LoVo (cell line): ENCODE results near the gene GABBR2.

Source experiments
- DNase-seq: peaks from one replicate; pipeline ENCODE4 v3.0.0-alpha.2; 2016; ENCODE audit warnings: low spot score

GABBR2 gene

GRCh38 chr9:98317134-98317857, 391.4 kb downstream of the GABBR2 start:
- no peak for DNase-seq

DNA sequence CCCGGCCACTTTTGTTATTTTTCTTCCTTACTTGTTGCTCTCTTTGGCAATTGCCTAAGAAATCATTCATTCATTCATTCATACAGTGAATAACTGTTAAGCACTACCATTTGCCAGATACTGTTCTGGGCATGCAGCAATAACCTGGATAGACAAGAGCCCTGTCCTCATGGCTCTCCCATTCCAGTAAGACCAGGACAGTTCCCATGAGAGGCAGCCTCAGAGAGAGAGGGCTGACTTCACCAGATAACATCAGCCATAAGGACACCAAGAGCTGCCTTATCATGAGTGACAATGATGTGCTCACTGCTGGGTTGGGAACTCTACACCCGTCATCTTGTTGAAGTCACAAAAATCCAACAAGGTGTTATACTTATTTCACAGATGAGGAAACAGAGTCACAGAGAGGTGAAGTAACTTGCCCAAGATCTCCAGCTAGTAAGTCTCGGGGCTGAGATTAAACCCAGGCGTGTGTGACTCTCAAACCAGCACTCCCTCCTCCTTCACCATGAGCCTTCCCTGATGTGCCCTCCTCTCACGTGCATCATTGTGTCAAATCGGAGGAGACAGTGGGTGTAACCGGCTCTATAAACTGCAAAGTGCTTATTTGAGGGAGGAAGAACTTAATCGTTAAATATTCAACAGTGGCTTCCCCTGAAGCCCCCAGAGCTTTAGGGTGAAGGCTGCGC, 392.1 kb downstream of the GABBR2 start:
- no peak for DNase-seq

DNA sequence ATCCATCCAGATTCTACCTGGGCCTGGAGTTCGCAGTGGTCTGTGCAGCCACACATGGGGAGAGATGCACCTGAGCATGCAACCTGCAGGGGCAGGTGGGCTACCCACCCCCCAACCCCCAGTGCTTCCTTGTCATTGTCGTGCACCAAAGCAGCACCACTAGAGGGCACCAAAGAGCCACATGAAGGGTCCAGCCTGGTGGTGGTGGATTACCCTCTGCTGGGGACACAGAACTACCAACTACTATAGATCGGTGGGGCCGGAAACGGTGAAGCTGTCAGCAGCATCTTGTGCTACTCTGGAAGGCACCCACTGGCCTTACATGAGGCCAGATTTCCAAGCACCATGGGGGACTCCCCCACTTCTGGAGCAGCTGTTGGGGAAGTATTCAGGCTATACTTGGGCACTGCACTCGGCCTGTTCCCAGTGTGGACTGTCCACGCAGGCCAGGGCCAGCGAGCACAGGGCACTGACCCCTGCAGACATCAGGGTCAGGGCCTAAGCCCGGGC, 393.1 kb downstream of the GABBR2 start:
- peak; percentile 64 for DNase-seq

- no peak for DNase-seq
These were observed 393.7 kb downstream of the GABBR2 start for GRCh38 chr9:98315067-98315453.

GRCh38 chr9:98314381-98315066, 394.2 kb downstream of the GABBR2 start:
- DNase-seq = no peak

DNA sequence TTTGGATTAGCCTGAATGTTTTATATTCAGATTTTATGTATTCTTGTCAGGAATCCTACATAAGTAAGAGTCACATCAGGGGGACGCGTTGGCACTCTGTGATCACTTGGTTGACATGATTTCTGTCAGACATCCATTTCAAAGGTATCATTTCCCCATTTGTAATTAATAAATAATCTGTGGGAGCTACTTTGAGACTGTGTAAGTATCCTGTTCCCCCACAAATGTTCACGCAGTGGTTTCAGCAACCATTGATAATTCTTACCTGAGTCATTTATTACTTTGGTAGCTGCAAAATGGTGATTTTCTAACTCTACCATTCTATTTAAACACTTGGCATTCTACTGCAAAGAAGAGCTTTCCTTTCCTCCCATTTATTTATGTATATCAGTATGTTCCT, 396.4 kb downstream of the GABBR2 start:
- no peak for DNase-seq

- DNase-seq = no peak
These were observed 397.2 kb downstream of the GABBR2 start for GRCh38 chr9:98311541-98311940.

- DNase-seq = no peak
These were observed 397.9 kb downstream of the GABBR2 start for GRCh38 chr9:98310752-98311392.

- no peak for DNase-seq
These were observed 402.2 kb downstream of the GABBR2 start for GRCh38 chr9:98306384-98307145.

- no peak for DNase-seq
These were observed 404.4 kb downstream of the GABBR2 start for GRCh38 chr9:98304381-98304780.

GRCh38 chr9:98303633-98304125, 405.1 kb downstream of the GABBR2 start:
- no peak for DNase-seq

- no peak for DNase-seq
These were observed 405.6 kb downstream of the GABBR2 start for GRCh38 chr9:98302938-98303632.

GRCh38 chr9:98302150-98302549, 406.6 kb downstream of the GABBR2 start:
- DNase-seq = no peak

DNA sequence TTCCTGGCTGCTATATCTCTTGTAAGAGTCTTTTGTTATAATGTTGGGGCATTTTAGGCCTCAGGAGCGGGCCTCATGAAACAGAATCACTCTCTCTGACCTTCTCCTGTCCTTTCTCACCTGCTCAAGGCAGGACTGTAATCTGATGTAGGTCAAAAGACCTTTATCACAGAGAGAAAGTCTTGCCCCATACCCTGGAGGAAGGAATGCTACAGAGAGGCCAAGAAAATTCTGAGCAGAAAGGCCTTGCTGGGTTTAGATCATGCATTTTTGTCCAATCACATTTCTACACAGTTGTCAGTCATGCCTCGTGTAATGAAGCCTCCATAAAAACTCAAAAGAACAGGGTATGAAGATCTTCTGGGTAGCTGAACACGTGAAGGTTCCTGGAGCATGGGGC, 408.1 kb downstream of the GABBR2 start:
- DNase-seq = no peak

GRCh38 chr9:98298476-98298875, 410.3 kb downstream of the GABBR2 start:
- no peak for DNase-seq

GRCh38 chr9:98295824-98296223, 412.9 kb downstream of the GABBR2 start:
- no peak for DNase-seq

- DNase-seq = no peak
These were observed 416.9 kb downstream of the GABBR2 start for GRCh38 chr9:98291820-98292219.

DNA sequence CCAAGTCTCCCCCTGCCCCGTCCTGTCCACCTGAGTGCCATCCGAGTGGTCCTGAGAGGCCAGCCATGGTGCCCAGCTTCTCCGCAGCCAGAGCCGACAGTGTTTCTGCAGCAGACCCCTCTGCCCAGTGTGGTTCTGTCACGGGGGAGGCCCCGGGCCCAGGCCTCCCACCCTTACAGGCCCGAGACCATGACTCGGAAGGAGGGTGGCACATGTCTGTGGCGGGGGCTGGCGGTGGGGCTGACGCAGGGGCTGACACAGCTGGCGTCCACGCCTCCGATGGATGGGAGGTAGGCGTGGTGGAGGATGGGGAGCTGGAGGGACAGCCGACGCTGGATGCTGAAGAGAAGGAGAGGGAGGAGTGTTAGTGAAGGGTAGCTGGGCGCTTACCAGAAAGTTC, 418.3 kb downstream of the GABBR2 start:
- no peak for DNase-seq

GRCh38 chr9:98289614-98290201, 419.0 kb downstream of the GABBR2 start:
- no peak for DNase-seq

- DNase-seq = no peak
These were observed 419.9 kb downstream of the GABBR2 start for GRCh38 chr9:98288881-98289280.

DNA sequence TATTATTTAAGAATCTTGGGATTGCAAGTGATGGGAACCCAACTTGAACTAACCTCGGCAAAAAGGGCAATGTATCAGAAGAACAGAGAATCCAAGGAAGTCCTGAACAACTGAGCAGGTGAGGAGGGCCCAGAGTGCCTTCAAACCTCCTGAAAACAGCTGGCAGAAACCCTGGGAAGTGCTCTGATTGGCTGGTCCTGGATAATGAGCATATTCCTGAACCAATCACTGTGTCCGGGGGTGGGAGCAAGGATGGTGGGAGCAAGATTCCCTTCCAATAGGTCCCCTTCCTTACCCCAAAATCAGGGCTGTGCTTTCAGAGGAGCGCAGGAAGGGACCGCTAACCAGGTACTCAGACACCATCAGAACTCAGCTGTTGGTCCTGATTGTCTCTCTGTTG, 421.4 kb downstream of the GABBR2 start:
- DNase-seq = no peak
